ENCODE results near the gene FPR2. TPM values are rescaled to one million over a fixed set of nuclear protein-coding genes. Genes with fewer than 3 reads are reported as not detected.

The FPR2 gene
- total and polyA plus RNA-seq, 4 donors: 0.15 to 4.1 (median 2.4) TPM

DNA sequence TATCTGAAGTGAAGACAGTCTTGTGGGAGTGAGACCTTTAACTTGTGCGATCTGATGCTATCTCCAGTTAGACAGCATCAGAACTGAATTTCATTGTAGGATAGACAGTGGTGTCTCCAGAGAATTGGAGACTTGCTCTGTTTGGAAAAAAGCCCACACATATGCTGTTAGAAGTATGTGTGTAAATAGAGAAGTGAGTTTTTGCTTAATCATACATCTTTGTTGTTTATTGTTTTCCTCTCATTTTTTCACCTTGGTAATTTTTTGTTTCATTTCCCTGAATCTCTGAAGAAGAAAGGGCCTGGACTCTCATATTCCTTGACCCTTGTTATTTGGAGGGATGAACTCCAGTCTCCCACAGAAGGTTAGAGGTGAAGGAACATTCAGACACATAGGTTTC lies 55.7 kb downstream of the FPR2 start (continued):
- TF ChIP-seq, protein P1, sequence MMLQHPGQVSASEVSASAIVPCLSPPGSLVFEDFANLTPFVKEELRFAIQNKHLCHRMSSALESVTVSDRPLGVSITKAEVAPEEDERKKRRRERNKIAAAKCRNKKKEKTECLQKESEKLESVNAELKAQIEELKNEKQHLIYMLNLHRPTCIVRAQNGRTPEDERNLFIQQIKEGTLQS (IDR thresholded peaks at IDR 0.05): no peak
- no peak for TF ChIP-seq HNF4G (IDR thresholded peaks at IDR 0.05)

DNA sequence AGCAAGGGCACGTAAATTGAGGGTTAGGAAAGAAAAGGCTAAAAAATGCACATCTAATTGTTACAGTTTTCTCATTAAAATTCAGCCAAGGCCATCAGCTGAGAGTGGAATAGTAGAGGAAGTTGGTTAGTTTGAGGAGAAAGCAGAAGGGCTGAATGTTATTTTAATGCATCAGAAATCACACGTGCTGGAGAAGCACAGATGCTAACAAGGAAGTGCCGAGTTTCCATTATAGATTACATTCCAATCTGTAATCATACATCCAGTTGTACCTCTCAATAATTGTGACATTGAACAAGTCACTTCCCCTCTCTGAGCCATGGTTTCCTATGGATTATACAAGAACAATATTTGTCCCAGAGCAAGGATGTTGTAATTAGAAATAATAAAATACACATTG lies 59.0 kb downstream of the FPR2 start:
- TF ChIP-seq EGR1 (IDR thresholded peaks at IDR 0.05; ENCODE audit: low read depth in 2 of 2) (no peak), JUND (IDR thresholded peaks at IDR 0.05) (no peak), FOXA1 (IDR thresholded peaks at IDR 0.05) (no peak), FOXA2 (IDR thresholded peaks at IDR 0.05) (no peak), HNF4G (IDR thresholded peaks at IDR 0.05) (no peak), SP1 (IDR thresholded peaks at IDR 0.05) (no peak), HNF4A (conservative IDR thresholded peaks at IDR 0.05) (no peak), RAD21 (IDR thresholded peaks at IDR 0.05) (no peak), GABPA (IDR thresholded peaks at IDR 0.05 in 1 of 2, conservative IDR thresholded peaks at IDR 0.05 in 1 of 2) (no peak), RXRA (IDR thresholded peaks at IDR 0.05) (no peak), NR2F2 (IDR thresholded peaks at IDR 0.05) (no peak)
- TF ChIP-seq, protein P2, sequence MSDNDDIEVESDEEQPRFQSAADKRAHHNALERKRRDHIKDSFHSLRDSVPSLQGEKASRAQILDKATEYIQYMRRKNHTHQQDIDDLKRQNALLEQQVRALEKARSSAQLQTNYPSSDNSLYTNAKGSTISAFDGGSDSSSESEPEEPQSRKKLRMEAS (IDR thresholded peaks at IDR 0.05): no peak
- TF ChIP-seq, protein P3, sequence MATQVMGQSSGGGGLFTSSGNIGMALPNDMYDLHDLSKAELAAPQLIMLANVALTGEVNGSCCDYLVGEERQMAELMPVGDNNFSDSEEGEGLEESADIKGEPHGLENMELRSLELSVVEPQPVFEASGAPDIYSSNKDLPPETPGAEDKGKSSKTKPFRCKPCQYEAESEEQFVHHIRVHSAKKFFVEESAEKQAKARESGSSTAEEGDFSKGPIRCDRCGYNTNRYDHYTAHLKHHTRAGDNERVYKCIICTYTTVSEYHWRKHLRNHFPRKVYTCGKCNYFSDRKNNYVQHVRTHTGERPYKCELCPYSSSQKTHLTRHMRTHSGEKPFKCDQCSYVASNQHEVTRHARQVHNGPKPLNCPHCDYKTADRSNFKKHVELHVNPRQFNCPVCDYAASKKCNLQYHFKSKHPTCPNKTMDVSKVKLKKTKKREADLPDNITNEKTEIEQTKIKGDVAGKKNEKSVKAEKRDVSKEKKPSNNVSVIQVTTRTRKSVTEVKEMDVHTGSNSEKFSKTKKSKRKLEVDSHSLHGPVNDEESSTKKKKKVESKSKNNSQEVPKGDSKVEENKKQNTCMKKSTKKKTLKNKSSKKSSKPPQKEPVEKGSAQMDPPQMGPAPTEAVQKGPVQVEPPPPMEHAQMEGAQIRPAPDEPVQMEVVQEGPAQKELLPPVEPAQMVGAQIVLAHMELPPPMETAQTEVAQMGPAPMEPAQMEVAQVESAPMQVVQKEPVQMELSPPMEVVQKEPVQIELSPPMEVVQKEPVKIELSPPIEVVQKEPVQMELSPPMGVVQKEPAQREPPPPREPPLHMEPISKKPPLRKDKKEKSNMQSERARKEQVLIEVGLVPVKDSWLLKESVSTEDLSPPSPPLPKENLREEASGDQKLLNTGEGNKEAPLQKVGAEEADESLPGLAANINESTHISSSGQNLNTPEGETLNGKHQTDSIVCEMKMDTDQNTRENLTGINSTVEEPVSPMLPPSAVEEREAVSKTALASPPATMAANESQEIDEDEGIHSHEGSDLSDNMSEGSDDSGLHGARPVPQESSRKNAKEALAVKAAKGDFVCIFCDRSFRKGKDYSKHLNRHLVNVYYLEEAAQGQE (IDR thresholded peaks at IDR 0.05): no peak
- TF ChIP-seq, protein P4, sequence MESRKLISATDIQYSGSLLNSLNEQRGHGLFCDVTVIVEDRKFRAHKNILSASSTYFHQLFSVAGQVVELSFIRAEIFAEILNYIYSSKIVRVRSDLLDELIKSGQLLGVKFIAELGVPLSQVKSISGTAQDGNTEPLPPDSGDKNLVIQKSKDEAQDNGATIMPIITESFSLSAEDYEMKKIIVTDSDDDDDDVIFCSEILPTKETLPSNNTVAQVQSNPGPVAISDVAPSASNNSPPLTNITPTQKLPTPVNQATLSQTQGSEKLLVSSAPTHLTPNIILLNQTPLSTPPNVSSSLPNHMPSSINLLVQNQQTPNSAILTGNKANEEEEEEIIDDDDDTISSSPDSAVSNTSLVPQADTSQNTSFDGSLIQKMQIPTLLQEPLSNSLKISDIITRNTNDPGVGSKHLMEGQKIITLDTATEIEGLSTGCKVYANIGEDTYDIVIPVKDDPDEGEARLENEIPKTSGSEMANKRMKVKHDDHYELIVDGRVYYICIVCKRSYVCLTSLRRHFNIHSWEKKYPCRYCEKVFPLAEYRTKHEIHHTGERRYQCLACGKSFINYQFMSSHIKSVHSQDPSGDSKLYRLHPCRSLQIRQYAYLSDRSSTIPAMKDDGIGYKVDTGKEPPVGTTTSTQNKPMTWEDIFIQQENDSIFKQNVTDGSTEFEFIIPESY (IDR thresholded peaks at IDR 0.05): no peak

More for the DNA sequence above, 59.0 kb downstream of the FPR2 start:
- WGBS: 54% methylated on average over 3 of the region's 3 CpGs
- Histone ChIP-seq H3K4me3 (ENCODE audit: low read depth in 1 of 3, low read length in 3 of 3) (no peak overlapping the region), H3K9ac (ENCODE audit: low read depth in 1 of 2, low read length in 2 of 2) (no peak overlapping the region), H3K27ac (ENCODE audit: low read depth in 1 of 2, low read length in 2 of 2) (no peak overlapping the region), H3K27me3 (ENCODE audit: control insufficient read depth in 4 of 4, insufficient read depth in 4 of 4, low read length in 3 of 4) (no peaks in the 10 kb centered on the region), H3K4me1 (ENCODE audit: control insufficient read depth in 4 of 4, insufficient read depth in 4 of 4, low read length in 3 of 4) (no peaks in the 10 kb centered on the region), H3K9me3 (ENCODE audit: control insufficient read depth in 4 of 4, low read length in 3 of 4) (peaks cover 3 to 21% (median 17%) of the 10 kb centered on the region in 4 donors), H3K36me3 (ENCODE audit: control insufficient read depth in 4 of 4, insufficient read depth in 3 of 4, low read depth in 1 of 4, low read length in 3 of 4) (no peaks in the 10 kb centered on the region)
- no peak for DNase-seq (ENCODE audit: low spot score)

Other genes with a start within 250 kb of the FPR2 start
- gene SIGLEC6, start 229.5 kb upstream of the FPR2 start, total RNA-seq: under 1 TPM; 0.08 to 0.47 TPM
- gene SIGLEC6, start 229.5 kb upstream of the FPR2 start, polyA plus RNA-seq: under 1 TPM in 1 of 2 donors, not detected in 1; 0.08 TPM
- 1 to 10 TPM; 3.9 to 5.3 TPM for gene ZNF175, start 189.9 kb upstream of the FPR2 start, total RNA-seq
- gene ZNF175, start 189.9 kb upstream of the FPR2 start, polyA plus RNA-seq: 1 to 10 TPM in 1 of 2 donors, under 1 TPM in 1; 0.60 to 1.1 TPM
- gene SIGLEC5, start 130.8 kb upstream of the FPR2 start, total RNA-seq: under 1 TPM in 1 of 2 donors, not detected in 1; 0.70 TPM
- gene SIGLEC5, start 130.8 kb upstream of the FPR2 start, polyA plus RNA-seq: under 1 TPM in 1 of 2 donors, not detected in 1; 0.42 TPM
- gene SIGLEC14, start 114.4 kb upstream of the FPR2 start, total RNA-seq: 1 to 10 TPM; 1.7 to 6.9 TPM
- gene SIGLEC14, start 114.4 kb upstream of the FPR2 start, polyA plus RNA-seq: 1 to 10 TPM in 1 of 2 donors, not detected in 1; 3.2 TPM
- 1 to 10 TPM; 1.5 to 2.5 TPM for gene SPACA6, start 67.8 kb upstream of the FPR2 start, total RNA-seq
- gene SPACA6, start 67.8 kb upstream of the FPR2 start, polyA plus RNA-seq: 1 to 10 TPM in 1 of 2 donors, under 1 TPM in 1; 0.92 to 1.2 TPM
- gene HAS1, start 37.2 kb upstream of the FPR2 start, total RNA-seq: under 1 TPM in 1 of 2 donors, not detected in 1; 0.05 TPM
- under 1 TPM in 1 of 2 donors, not detected in 1; 0.07 TPM for gene HAS1, start 37.2 kb upstream of the FPR2 start, polyA plus RNA-seq
- 10 to 100 TPM in 1 of 2 donors, 1 to 10 TPM in 1; 9.9 to 17.0 TPM for gene FPR1, start 9.3 kb upstream of the FPR2 start, total RNA-seq
- 1 to 10 TPM; 2.7 to 6.3 TPM for gene FPR1, start 9.3 kb upstream of the FPR2 start, polyA plus RNA-seq
- gene FPR3, start 34.0 kb downstream of the FPR2 start, total RNA-seq: 1 to 10 TPM; 3.6 to 7.8 TPM
- 1 to 10 TPM; 1.0 to 4.5 TPM for gene FPR3, start 34.0 kb downstream of the FPR2 start, polyA plus RNA-seq
- 1 to 10 TPM; 3.1 to 5.4 TPM for gene ZNF577, start 126.8 kb downstream of the FPR2 start, total RNA-seq
- 1 to 10 TPM; 2.0 to 2.6 TPM for gene ZNF577, start 126.8 kb downstream of the FPR2 start, polyA plus RNA-seq
- gene ZNF649, start 143.8 kb downstream of the FPR2 start, total RNA-seq: 1 to 10 TPM; 4.2 to 5.0 TPM
- gene ZNF649, start 143.8 kb downstream of the FPR2 start, polyA plus RNA-seq: 1 to 10 TPM in 1 of 2 donors, under 1 TPM in 1; 0.83 to 1.9 TPM
- gene ZNF613, start 166.3 kb downstream of the FPR2 start, total RNA-seq: 1 to 10 TPM; 2.6 to 2.8 TPM
- gene ZNF613, start 166.3 kb downstream of the FPR2 start, polyA plus RNA-seq: 1 to 10 TPM; 1.1 to 1.3 TPM
- 1 to 10 TPM; 3.7 to 4.9 TPM for gene ZNF350, start 225.7 kb downstream of the FPR2 start, total RNA-seq
- gene ZNF350, start 225.7 kb downstream of the FPR2 start, polyA plus RNA-seq: 1 to 10 TPM; 2.1 to 3.6 TPM
- gene ZNF615, start 247.0 kb downstream of the FPR2 start, total RNA-seq: 1 to 10 TPM; 3.6 to 6.2 TPM
- gene ZNF615, start 247.0 kb downstream of the FPR2 start, polyA plus RNA-seq: 1 to 10 TPM; 1.7 to 2.1 TPM